Fibroblast of pulmonary artery (primary cell): Measurements from ENCODE around the gene IRAG1.

Experiments used
- DNase-seq: peaks from one replicate; pipeline ENCODE4 v3.0.0-alpha.2; 2010; ENCODE audit warnings: low read depth
- H3K4me3 ChIP-seq: replicated peaks from 2 replicates; pipeline ENCODE4 v1.5.1; 2011; ENCODE audit warnings: low read depth, mild to moderate bottlenecking, control low read depth, low read length, moderate library complexity
- CTCF ChIP-seq: IDR thresholded peaks from 2 replicates; pipeline ENCODE4 v1.5.1; 2011; ENCODE audit warnings: mild to moderate bottlenecking, control low read depth, low read length, inconsistent platforms; ENCODE audit errors: missing control alignments

IRAG1 gene

GRCh38 chr11:10646681-10647355 is 46.7 kb downstream of the IRAG1 start:
- no peak overlapping the region for H3K4me3 ChIP-seq
- DNase-seq: no peak
- TF ChIP-seq CTCF: no peak

- H3K4me3 ChIP-seq: no peak overlapping the region
- peak; percentile 31 for DNase-seq
- TF ChIP-seq CTCF: no peak
Observed at GRCh38 chr11:10646005-10646404, 47.5 kb downstream of the IRAG1 start.

- no peak for TF ChIP-seq CTCF
- no peak for DNase-seq
- no peak overlapping the region for H3K4me3 ChIP-seq
Observed at GRCh38 chr11:10645212-10645795, 48.3 kb downstream of the IRAG1 start.
